GM13977 (cell line): ENCODE data around the gene LCOR.

Experiments used
- DNase-seq: peaks from one replicate; pipeline ENCODE4 v3.0.0; 2012; ENCODE audit warnings: low spot score
- in situ Hi-C: fragments of 300-500 bp; cut with MboI; formaldehyde crosslinking; loops from one replicate; pipeline ENCODE4 v1.12.0; 2022; ENCODE audit warnings: low sequenced_read_pairs, low pct_unique_long_range_greater_than_20kb, mixed read lengths, inconsistent platforms; ENCODE audit not compliant: unreplicated experiment
- TF ChIP-seq, protein P1 (sequence below): IDR thresholded peaks from 2 replicates; pipeline ENCODE4 v1.5.1; 2012; ENCODE audit warnings: mild to moderate bottlenecking, control low read depth; ENCODE audit not compliant: insufficient read depth; ENCODE audit errors: extremely low read depth, missing control alignments

Gene LCOR

DNA sequence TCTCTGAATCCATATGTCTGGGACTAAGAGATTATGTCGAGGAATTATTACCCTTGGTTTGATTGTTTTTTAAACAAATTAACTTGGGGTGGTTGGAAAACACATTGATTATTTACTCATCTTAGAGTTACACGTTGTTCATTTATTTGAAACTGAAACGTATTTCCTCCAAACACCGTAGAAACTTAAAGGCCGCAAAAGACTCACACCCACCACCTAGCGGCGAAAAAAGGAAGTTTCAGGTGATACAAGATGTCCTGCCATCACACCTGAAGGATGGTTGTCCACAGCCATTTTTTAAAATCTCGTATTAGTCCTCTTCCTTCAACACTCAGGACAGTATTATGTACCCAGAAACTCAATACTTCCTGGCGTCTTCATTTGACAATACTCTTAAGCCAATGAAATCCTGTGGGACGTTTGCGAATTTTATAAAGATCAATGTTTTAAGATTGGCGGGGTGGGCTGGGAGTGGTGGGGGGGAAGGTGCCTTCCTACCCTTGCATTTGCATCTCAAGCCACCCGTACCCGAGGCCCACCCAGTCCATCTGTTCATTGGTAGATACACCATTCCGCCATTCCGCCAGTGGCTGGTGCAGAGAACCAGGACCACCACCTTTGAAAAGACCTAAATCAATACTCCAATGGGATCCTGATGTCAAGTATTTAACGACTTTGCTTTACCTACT, 1.4 kb upstream of the LCOR start:
- in situ Hi-C loops = no loop called here
- DNase-seq = peak; percentile 76
- TF ChIP-seq, protein P1, sequence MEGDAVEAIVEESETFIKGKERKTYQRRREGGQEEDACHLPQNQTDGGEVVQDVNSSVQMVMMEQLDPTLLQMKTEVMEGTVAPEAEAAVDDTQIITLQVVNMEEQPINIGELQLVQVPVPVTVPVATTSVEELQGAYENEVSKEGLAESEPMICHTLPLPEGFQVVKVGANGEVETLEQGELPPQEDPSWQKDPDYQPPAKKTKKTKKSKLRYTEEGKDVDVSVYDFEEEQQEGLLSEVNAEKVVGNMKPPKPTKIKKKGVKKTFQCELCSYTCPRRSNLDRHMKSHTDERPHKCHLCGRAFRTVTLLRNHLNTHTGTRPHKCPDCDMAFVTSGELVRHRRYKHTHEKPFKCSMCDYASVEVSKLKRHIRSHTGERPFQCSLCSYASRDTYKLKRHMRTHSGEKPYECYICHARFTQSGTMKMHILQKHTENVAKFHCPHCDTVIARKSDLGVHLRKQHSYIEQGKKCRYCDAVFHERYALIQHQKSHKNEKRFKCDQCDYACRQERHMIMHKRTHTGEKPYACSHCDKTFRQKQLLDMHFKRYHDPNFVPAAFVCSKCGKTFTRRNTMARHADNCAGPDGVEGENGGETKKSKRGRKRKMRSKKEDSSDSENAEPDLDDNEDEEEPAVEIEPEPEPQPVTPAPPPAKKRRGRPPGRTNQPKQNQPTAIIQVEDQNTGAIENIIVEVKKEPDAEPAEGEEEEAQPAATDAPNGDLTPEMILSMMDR = peak; percentile 76

DNA sequence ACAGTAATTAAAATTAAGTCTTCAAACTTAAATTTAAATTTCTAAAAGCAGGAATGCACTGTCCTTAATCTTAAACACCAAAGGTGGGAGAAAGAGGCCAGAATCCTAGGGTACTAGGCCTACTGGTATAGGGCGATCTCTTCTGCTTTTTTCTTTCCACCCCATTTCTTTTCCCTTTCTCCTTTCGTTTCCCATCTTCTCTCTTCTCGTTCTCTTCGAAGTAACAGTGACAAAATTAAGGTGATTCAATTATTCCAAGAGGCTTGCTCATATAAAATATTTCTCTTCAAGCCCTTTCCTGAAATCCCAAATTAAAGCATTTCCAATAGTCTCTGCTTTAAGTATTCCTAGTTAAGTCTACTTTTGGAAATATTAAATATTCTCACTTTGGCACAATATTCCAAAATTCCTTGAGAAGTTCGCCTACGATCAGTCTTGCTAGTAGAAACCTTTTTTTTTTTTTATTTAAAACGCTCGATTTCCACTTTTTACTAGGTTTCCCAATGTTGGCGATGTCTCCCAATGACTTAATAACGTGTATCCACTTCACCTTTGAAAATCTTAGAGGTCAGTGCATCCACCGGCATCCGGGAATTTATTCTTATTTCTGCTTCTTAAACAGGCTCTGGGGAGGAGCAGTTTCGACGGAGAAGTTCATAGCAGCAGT, 765 bp upstream of the LCOR start:
- in situ Hi-C loops = no loop called here
- TF ChIP-seq, protein P1 = no peak
- DNase-seq = no peak

DNA sequence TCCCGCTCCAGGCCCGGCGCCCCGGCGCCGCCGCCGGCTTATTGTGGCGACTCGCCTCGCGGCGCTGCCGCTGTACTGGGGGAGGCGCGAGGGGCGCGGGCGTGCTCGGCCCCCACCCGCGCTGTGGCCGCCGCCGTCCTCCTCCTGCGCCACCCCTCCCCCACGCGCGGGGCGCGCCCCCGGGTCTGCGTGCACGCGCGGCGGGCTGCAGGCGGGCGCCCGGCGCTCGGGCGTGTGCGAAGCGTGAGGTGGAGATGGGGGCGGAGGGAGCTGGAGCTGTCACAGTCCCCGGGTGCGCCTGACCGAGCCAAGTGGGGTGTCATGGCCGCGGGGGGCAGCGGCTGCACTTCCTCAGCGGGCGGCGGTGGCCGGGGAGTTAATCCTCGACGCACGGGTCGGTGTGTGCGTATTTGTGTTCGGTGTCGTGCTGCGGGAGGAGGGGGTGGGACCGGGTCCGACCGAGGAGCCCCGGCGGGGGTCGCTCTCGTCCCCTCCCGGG, 672 bp downstream of the LCOR start:
- TF ChIP-seq, protein P1 = no peak
- in situ Hi-C loops = no loop called here
- DNase-seq = peak; percentile 96

DNA sequence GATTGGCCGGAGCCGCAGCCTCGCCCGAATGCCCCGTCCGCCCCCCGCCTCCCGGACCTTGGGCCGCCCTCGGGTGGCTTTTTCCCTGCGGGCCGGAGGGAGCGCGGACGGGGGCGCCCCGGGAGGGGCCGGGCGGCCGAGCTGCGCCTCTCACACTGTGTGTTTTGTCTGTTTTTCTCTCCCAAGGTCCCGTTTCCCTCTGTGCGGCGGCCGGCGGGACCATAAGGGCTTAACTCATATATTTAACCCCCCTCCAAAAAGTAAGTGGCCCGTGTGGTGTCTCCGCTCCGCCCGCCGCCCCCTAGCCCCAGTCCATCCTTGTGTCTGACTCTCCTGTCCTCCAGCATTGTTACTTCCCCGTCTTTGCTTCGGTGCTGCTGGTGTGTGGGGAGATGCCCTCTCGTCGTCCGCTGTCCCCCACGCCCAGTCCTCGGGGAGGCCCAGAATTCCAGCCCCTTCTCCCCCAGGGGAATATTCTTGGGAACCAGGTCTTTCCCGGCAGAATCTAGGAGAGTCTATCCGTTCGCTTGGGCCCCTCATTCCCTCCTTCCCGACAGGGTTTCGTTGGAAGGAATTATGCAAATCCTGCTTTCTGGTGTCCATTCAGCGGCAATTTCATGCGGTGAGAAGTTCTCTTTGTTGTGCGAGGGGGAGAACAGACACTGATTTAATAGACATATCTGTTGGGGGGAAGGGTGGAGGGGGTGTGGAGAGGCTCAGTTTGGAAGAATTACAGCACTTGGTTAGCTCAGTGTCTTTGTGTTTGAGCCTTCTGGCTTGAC, 1.3 kb downstream of the LCOR start:
- in situ Hi-C loops = no loop called here
- TF ChIP-seq, protein P1 = peak; percentile 2
- DNase-seq = peak; percentile 34

DNA sequence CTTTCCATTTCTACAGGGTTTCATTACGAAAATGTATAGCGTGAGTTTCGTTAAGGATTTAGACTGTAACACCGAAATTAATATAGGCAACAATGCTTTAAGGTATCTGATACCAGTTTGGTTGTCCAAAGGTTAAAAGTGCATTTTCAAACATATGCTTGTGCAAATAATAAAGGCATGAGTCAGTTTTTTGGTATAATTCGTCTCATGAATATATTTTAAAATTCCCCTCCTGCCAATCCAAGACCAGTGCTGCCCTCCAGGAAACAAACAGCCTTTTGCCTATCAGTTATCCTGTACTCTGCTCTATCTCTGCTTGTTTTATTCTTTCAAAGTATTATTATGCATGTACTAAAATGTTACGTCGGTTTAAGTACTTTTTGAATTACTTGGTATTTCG, 2.0 kb downstream of the LCOR start:
- DNase-seq = no peak
- in situ Hi-C loops = no loop called here
- TF ChIP-seq, protein P1 = no peak

DNA sequence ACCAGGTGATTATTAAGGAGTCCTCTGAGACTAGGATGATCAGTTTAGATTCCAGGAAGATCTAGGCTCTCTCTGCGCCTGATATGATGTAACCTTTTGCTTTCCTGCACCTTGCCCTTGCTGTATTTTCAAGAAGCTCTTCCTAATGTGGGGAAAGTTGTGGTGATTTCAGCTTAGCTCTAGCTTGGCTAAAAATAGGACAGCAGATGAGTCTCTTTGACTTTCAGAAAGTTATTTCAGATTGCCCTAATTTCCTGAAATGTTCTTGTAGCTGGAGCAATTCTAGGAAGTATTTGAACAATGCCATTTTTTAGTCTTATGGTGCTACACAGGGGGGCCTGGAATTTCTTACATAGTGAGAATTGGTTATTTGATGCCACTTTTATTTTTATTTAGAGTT, 3.8 kb downstream of the LCOR start:
- DNase-seq = no peak
- in situ Hi-C loops = no loop called here
- TF ChIP-seq, protein P1 = no peak
